Endometrial microvascular endothelial cells (primary cell): ENCODE measurements around the gene MTMR4. TPM values are rescaled to one million over a fixed set of nuclear protein-coding genes. Genes with fewer than 3 reads are reported as not detected.
"Not testable (repeated sequence)": the region's sequence is repeated elsewhere in the genome, so short reads cannot be mapped to it uniquely, and the experiment has no call there.

Source experiments
- in situ Hi-C: cut with HindIII; loops from 2 replicates; pipeline ENCODE4 v1.10.0; 2017; ENCODE audit warnings: low sequenced_read_pairs, low pct_unique_long_range_greater_than_20kb; ENCODE audit errors: inconsistent ontology term
- total RNA-seq: library from RNA; depleted of rRNA; stranded (reverse); fragments of >200 nt; gene quantifications from one replicate; pipeline ENCODE4 v1.2.3, GENCODE V29; 2015; ENCODE audit errors: inconsistent ontology term

MTMR4 gene
- 36.2 TPM for total RNA-seq

- in situ Hi-C loops = no loop called here
Observed at GRCh38 chr17:58513965-58514769, at the start of gene MTMR4. MTMR4 (minus strand) TSS chr17:58514638; CDS start chr17:58514407, 231 bp downstream.

- in situ Hi-C loops = no loop called here
Observed at GRCh38 chr17:58560511-58560910, 46.1 kb upstream of the MTMR4 start.

- in situ Hi-C loops = no loop called here
Observed at GRCh38 chr17:58557981-58558380, 43.5 kb upstream of the MTMR4 start.

GRCh38 chr17:58556833-58557250, 42.4 kb upstream of the MTMR4 start:
- in situ Hi-C loops = no loop called here

GRCh38 chr17:58555109-58555508, 40.7 kb upstream of the MTMR4 start:
- in situ Hi-C loops = not testable (repeated sequence)

- in situ Hi-C loops = no loop called here
Observed at GRCh38 chr17:58541249-58541648, 26.8 kb upstream of the MTMR4 start.

- in situ Hi-C loops = no loop called here
Observed at GRCh38 chr17:58539698-58540097, 25.3 kb upstream of the MTMR4 start.

GRCh38 chr17:58538811-58539409, 24.5 kb upstream of the MTMR4 start:
- in situ Hi-C loops = no loop called here

- in situ Hi-C loops = no loop called here
Observed at GRCh38 chr17:58537266-58537665, 22.8 kb upstream of the MTMR4 start.

- in situ Hi-C loops = no loop called here
Observed at GRCh38 chr17:58536542-58536941, 22.1 kb upstream of the MTMR4 start.

GRCh38 chr17:58535431-58535830, 21.0 kb upstream of the MTMR4 start:
- in situ Hi-C loops = no loop called here

- in situ Hi-C loops = no loop called here
Observed at GRCh38 chr17:58534901-58535421, 20.5 kb upstream of the MTMR4 start.

GRCh38 chr17:58534331-58534730, 19.9 kb upstream of the MTMR4 start:
- in situ Hi-C loops = no loop called here

GRCh38 chr17:58533616-58534188, 19.3 kb upstream of the MTMR4 start:
- in situ Hi-C loops = no loop called here

- in situ Hi-C loops = no loop called here
Observed at GRCh38 chr17:58532555-58532951, 18.1 kb upstream of the MTMR4 start.

- in situ Hi-C loops = no loop called here
Observed at GRCh38 chr17:58531661-58532554, 17.5 kb upstream of the MTMR4 start.

GRCh38 chr17:58531122-58531521, 16.7 kb upstream of the MTMR4 start:
- in situ Hi-C loops = no loop called here

GRCh38 chr17:58530655-58531054, 16.2 kb upstream of the MTMR4 start:
- in situ Hi-C loops = no loop called here

- in situ Hi-C loops = no loop called here
Observed at GRCh38 chr17:58529275-58529674, 14.8 kb upstream of the MTMR4 start.
